GM18907 (cell line): ENCODE measurements around the gene ENTPD5.
"Not testable (repeated sequence)": the region's sequence is repeated elsewhere in the genome, so short reads cannot be mapped to it uniquely, and the experiment has no call there.

Source experiments
- ATAC-seq: cut with Tn5 transposase; IDR thresholded peaks from one replicate; pipeline ENCODE4 v1.9.1; 2021; ENCODE audit warnings: mild to moderate bottlenecking, moderate library complexity; ENCODE audit not compliant: unreplicated experiment

ENTPD5 gene

GRCh38 chr14:74008843-74009499 lies 10.1 kb downstream of the ENTPD5 start:
- no peak for ATAC-seq

DNA sequence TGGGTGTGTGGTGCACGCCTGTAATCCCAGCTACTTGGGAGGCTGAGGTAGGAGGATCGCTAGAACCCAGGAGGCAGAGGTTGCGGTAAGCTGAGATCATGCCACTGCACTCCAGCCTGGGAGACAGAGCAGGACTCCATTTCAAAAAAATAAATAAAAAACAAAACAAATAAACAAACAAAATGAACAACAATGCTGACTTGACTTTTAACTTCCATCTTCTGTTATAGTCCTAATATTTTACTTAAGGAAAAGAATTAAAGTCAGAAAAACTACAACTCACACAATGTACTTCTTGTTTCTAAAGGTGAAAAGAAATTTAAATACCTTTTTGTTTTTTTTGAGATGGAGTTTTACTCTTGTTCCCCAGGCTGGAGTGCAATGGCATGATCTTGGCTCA lies 13.4 kb downstream of the ENTPD5 start:
- ATAC-seq: not testable (repeated sequence)

- no peak for ATAC-seq
These were observed 20.4 kb downstream of the ENTPD5 start for GRCh38 chr14:73998726-73999125.

- no peak for ATAC-seq
These were observed 21.1 kb downstream of the ENTPD5 start for GRCh38 chr14:73997944-73998447.

DNA sequence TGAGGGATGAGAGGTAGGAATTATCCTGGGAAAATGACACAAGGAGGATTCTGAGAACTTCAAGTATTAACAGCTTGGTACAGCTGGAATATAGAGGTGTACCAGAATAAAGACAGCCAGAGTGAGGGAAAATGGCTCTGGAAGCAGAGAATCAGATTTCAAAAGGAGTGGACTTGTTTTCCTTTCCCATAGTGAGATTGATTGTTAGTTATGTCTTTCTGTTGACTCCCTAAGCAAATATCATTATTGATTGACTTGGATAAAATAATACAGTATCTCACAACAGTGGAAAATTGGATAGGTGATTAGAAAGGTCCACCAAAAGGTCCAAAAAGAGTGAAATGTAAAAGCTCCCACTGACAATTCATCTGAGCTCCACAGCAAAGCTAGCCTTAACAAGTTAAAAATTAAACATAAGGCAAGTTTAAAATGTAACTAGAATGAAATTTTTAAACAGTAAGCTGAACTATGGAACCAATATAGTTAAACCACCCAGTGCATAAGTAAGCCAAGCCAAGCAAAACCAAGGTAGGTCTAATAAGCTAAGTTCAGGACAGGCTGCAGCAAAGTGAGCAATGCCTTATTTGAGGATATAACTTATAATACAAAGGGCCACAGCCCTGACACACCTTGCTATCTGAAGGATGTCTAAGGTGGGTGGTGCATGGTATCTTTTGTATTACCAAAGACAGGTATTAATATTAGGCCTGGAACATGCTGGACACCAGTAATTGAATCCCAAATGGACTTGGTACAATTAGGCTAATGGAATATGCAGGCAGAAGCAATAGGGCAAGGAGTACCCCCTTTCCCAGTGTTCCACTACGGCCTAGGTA lies 21.8 kb downstream of the ENTPD5 start:
- ATAC-seq: no peak

DNA sequence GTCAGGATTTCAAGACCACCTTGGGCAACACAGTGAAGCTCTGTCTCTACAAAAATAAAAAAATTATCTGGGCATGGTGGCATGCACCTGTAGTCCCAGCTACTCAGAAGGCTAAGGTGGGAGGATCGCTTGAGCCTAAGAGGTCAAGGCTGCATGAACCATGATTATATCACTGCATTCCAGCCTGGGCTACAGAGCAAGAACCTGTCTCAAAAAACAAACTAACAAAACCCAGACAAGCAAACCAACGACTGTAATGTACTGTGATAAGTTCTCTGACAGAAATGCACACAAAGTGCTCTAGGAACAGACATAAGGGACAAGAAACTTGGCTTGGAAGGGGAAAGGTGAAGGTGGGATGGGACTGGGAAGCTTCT lies 22.4 kb downstream of the ENTPD5 start:
- no peak for ATAC-seq

- no peak for ATAC-seq
These were observed 23.1 kb downstream of the ENTPD5 start for GRCh38 chr14:73995977-73996378.

- not testable (repeated sequence) for ATAC-seq
These were observed 24.2 kb downstream of the ENTPD5 start for GRCh38 chr14:73994926-73995325.

- ATAC-seq: no peak
These were observed 28.0 kb downstream of the ENTPD5 start for GRCh38 chr14:73991092-73991491.

- ATAC-seq: not testable (repeated sequence)
These were observed 30.4 kb downstream of the ENTPD5 start for GRCh38 chr14:73988656-73989055.

DNA sequence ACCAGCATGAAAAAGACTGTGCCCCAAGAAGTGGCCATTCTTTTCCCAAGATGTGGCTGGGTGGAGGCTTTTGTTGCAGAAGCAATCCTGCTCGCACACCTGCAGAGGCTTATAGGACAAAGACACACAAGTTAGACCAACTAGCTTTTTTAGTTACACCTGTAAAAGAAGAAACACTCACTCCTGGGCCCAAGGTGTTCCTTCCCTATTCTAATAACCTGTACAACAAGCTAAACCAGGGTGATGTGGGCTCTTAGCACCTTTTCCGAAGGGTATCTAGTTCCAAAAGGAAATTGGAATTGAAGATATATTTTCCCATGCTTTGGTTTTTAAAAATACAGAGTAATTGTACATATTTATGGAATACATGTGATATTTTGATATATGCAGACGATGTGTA lies 31.0 kb downstream of the ENTPD5 start:
- ATAC-seq: no peak

DNA sequence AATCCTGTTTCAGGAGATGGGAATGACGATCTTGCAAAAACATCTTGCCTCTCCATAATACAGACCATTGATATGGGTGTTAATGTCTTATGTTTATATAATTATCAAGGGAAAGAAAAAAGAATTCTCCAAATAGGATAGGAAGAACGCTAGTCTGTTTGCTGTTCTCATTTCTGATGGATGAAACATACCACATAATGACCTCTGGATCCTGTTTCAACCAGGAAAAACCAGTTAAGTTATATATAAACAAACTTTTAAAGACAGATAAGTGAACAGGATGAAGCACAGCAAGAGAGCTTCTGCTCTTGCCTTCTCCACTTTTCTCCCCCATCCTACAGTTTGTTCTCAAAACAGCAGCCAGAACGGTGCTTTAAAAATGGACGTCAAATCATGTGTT lies 41.2 kb downstream of the ENTPD5 start:
- ATAC-seq: no peak

GRCh38 chr14:73976125-73976524 lies 43.0 kb downstream of the ENTPD5 start:
- ATAC-seq: no peak

DNA sequence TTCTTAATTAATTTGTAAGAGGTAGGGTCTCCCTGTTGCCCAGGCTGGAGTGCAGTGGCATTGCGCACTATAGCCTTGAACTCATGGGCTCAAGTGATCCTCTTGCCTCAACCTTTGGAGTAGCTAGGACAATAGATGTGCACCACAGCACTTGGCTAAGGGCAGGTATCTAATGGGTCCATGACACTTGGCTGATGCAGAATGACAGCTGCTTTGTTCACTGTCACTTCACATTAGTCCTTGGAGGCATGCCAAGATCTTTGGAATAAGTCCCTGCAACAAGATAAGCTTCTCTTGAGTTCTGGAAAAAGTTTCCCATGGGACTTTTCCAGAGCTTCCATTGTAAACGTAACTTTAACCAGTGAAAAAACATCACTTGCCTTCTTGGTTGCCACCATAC lies 45.6 kb downstream of the ENTPD5 start:
- ATAC-seq: no peak

DNA sequence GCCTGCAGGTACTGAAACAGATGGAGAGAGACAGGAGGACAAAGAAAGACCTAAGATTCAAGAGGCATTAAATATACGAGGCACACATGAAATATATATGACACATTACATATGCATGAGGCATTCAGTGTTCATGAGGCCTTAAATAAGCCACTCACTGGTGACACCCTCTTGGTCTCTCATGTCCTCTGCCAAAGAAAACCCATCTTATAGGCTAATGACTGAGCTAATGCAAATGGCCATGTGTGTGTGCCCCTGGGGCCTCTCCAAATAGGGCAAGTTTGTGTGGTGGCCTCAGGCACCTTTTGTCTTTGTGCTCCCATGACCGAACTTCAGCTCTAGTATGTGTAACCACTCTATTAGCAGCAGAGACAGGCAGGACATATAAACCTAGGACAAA lies 50.2 kb downstream of the ENTPD5 start:
- no peak for ATAC-seq

DNA sequence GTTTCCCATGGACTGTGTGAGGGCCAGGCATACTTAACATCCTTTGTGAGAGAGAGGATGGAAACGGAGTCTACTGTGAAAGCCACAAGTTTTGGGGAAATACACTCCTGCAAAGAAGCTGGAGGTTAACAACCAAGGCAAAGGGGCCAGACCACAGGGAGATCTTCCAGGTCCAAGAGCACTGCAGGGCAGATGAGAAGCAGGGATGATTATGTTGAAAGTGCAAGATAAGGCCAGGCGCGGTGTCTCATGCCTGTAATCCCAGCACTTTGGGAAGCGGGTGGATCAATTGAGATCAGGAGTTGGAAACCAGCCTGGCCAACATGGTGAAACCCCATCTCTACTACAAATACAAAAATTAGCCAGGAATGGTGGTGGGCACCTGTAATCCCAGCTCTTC lies 53.9 kb downstream of the ENTPD5 start:
- ATAC-seq: no peak

DNA sequence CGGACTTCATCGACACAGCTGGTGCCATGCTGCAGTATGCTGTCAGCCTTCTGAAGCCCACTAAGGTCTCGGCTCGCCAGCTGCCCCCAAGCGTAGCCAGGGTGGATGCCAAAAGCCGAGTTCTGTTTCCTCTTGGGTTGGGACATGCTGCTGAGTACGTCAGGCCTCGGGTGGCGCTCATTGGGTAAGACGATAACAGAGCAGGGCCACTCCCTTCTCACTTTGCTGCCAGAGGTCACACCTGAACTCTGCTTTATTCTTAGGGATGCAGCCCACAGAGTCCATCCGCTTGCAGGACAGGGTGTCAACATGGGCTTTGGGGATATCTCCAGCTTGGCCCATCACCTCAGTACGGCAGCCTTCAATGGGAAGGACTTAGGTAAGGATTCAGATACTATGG lies 57.9 kb downstream of the ENTPD5 start:
- no peak for ATAC-seq

- no peak for ATAC-seq
These were observed 60.5 kb downstream of the ENTPD5 start for GRCh38 chr14:73958591-73958990.

- no peak for ATAC-seq
These were observed 63.4 kb downstream of the ENTPD5 start for GRCh38 chr14:73955674-73956073.

- ATAC-seq: no peak
These were observed 65.4 kb downstream of the ENTPD5 start for GRCh38 chr14:73953731-73954130.

GRCh38 chr14:73949752-73950734 lies 69.0 kb downstream of the ENTPD5 start, which contains the start of the genes COQ6 and FAM161B:
COQ6 (plus strand) TSS chr14:73950302; CDS start chr14:73950333, 31 bp downstream.
FAM161B (minus strand) TSS chr14:73950094; CDS start chr14:73950026, 68 bp downstream.
- ATAC-seq: peak; percentile 87
